Measurements from ENCODE around the gene FXYD7.

The FXYD7 gene

DNA sequence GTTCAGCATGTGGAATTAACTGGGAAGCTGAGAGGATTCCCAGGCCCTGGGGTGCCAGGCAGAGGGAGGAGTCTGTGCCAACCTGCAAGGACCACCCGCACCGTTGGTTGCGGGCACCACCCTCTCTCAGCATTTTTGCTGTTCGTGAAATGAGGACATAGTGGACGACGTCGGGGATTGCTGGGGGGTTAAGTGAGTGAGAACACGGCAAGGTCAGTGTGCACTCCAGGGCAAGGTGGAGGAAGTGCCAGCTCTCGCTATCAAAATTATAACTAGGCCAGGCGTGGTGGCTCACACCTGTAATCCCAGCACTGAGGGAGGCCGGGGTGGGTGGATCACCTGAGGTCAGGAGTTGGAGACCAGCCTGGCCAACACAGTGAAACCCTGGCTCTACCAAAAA lies 25.3 kb upstream of the FXYD7 start:
- H3K4me3 ChIP-seq (replicated peaks; ENCODE audit: low read depth, low read length): no peak overlapping the region
- TF ChIP-seq, protein P1, sequence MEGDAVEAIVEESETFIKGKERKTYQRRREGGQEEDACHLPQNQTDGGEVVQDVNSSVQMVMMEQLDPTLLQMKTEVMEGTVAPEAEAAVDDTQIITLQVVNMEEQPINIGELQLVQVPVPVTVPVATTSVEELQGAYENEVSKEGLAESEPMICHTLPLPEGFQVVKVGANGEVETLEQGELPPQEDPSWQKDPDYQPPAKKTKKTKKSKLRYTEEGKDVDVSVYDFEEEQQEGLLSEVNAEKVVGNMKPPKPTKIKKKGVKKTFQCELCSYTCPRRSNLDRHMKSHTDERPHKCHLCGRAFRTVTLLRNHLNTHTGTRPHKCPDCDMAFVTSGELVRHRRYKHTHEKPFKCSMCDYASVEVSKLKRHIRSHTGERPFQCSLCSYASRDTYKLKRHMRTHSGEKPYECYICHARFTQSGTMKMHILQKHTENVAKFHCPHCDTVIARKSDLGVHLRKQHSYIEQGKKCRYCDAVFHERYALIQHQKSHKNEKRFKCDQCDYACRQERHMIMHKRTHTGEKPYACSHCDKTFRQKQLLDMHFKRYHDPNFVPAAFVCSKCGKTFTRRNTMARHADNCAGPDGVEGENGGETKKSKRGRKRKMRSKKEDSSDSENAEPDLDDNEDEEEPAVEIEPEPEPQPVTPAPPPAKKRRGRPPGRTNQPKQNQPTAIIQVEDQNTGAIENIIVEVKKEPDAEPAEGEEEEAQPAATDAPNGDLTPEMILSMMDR (IDR thresholded peaks at IDR 0.05; ENCODE audit: low read depth, low read length, missing control alignments): no peak
- DNase-seq (ENCODE audit: extremely low read depth, low read depth): no peak

DNA sequence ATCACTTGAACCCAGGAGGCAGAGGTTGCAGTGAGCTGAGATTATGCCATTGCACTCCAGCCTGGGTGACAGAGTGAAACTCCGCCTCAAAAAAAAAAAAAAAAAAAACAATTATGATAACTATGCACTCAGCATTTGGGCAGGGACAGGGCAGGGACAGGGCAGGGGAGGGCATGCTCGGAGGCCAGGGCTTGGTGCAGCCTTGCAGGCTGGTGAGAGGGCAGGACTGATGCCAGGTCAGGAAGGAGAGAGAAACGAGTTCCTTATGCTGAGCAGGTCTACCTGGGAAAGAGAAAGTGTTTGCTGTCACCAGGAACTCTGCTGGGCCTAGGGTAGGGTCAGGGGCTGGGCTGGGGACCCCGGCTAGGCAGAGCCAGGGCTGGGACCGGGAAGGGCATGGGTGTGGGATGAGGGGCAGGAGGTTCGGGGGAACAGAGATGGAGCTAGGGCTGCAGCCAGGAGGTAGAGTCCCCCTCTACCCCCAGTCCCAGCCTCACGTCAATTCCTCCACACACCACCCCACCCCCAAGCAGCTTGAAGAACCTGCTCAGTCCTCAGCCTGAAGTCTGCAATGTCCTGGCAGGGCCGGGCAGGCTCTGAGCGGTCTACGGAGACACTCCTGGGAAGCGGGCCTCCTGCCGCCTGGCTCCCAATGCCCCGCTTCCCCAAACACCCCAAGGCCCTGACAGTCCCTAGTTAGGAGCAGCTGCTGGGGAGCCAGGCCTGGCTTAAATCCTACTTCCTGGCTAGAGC lies 24.6 kb upstream of the FXYD7 start:
- TF ChIP-seq, protein P1 (IDR thresholded peaks at IDR 0.05; ENCODE audit: low read depth, low read length, missing control alignments): no peak
- H3K4me3 ChIP-seq (replicated peaks; ENCODE audit: low read depth, low read length): no peak overlapping the region
- no peak for DNase-seq (ENCODE audit: extremely low read depth, low read depth)

DNA sequence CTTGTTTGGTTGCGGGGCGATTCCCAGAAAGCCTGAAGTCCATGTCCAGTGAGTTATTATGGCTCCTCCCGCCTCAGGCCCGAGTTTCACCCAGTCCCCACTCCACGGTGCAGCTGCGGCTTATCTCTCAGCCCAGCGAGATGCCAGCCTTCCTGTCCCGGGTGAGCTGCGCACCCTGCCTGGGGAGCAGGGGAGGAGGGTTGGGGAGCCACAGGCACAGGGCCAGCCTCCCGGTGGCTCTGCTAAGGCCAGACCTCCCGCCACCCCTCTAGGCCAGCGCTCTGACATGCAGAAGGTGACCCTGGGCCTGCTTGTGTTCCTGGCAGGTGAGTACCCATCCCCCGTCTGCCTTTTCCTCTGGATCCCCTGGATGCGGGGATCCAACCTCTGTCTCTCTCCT lies 24.0 kb upstream of the FXYD7 start:
- TF ChIP-seq, protein P1 (IDR thresholded peaks at IDR 0.05; ENCODE audit: low read depth, low read length, missing control alignments): no peak
- no peak overlapping the region for H3K4me3 ChIP-seq (replicated peaks; ENCODE audit: low read depth, low read length)
- DNase-seq (ENCODE audit: extremely low read depth, low read depth): no peak

DNA sequence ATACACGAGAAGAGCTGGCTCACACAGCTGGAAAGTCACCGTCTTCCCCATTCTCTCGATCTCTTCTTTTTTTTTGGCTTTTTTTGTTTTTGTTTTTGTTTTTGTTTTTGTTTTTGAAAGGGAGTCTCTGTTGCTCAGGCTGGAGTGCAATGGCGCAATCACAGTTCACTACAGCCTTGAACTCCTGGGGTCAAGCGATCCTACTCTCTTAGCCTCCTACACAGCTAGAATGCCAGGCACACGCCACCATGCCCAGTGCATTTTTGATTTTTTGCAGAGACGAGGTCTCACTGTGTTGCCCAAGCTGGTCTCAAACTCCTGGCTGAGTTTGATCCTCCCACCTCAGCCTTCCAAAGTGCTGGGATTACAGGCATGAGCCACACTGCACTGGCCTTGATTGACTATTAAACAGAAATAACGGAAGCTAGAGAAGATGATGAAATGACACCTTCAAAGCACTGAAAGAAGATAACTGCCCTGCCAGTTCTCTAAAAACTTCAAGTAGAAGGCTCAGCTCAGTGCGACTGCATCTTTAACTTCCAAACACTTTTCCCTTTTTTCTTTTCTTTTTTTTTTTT lies 23.4 kb upstream of the FXYD7 start:
- DNase-seq (ENCODE audit: extremely low read depth, low read depth): no peak
- H3K4me3 ChIP-seq (replicated peaks; ENCODE audit: low read depth, low read length): no peak overlapping the region
- TF ChIP-seq, protein P1 (IDR thresholded peaks at IDR 0.05; ENCODE audit: low read depth, low read length, missing control alignments): no peak

DNA sequence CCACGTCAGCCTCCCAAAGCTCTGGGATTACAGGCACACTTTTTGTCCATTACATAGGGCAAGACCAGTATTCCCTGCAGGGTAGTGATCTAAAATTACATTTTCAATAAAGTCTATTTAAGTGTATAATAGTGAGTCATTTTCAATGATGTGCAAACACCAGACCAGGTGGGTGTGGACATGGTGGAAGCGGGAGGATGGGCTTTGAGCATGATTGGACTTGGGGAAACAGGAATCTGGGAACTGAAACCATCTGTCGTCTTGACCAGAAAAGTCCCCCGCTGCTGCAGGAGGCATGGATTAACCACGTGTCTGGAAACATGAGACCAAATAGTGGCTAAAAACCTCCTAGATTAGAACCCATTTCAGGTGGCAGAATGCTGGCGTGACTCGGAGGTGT lies 22.6 kb upstream of the FXYD7 start:
- H3K4me3 ChIP-seq (replicated peaks; ENCODE audit: low read depth, low read length): no peak overlapping the region
- TF ChIP-seq, protein P1 (IDR thresholded peaks at IDR 0.05; ENCODE audit: low read depth, low read length, missing control alignments): no peak
- DNase-seq (ENCODE audit: extremely low read depth, low read depth): peak; percentile 90

DNA sequence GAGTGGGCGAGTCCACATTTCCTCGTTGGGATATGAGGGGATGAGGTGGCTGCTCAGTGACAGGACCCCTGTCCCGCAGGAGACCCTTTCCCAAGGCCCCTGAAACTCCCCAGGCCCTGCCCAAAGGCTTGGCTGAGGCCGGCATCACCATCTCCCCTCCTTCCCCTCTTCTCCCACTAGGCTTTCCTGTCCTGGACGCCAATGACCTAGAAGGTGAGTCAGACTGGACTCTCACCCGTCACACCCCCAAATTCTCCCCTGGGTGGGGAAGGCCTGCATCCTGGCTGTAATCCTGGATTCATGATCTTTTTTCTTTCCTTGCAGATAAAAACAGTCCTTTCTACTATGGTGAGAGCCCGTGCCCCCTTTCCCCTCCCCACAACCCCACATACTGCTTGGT lies 22.2 kb upstream of the FXYD7 start:
- no peak overlapping the region for H3K4me3 ChIP-seq (replicated peaks; ENCODE audit: low read depth, low read length)
- TF ChIP-seq, protein P1 (IDR thresholded peaks at IDR 0.05; ENCODE audit: low read depth, low read length, missing control alignments): no peak
- no peak for DNase-seq (ENCODE audit: extremely low read depth, low read depth)

All from HFF-Myc (cell line).